Myocyte (in vitro differentiated cells): ENCODE results near the gene UBR3. TPM values are rescaled to one million over a fixed set of nuclear protein-coding genes. Genes with fewer than 3 reads are reported as not detected.
A peak's percentile ranks its signal among the peaks of the same experiment; 100 is the strongest.
"Not testable (repeated sequence)": the region's sequence is repeated elsewhere in the genome, so short reads cannot be mapped to it uniquely, and the experiment has no call there.

Experiments
- DNase-seq: peaks from one replicate; pipeline ENCODE4 v3.0.0-alpha.2; 2012; ENCODE audit warnings: low read depth
- total RNA-seq: library from RNA; depleted of rRNA; stranded (reverse); fragments of >200 nt; gene quantifications from 2 replicates; pipeline ENCODE4 v1.2.3, GENCODE V29; 2014

Gene UBR3
- total RNA-seq, 1 donor from 2014 or later = 59.6 TPM

GRCh38 chr2:169933124-169933711 lies 106.0 kb downstream of the UBR3 start:
- DNase-seq = peak; percentile 34

DNA sequence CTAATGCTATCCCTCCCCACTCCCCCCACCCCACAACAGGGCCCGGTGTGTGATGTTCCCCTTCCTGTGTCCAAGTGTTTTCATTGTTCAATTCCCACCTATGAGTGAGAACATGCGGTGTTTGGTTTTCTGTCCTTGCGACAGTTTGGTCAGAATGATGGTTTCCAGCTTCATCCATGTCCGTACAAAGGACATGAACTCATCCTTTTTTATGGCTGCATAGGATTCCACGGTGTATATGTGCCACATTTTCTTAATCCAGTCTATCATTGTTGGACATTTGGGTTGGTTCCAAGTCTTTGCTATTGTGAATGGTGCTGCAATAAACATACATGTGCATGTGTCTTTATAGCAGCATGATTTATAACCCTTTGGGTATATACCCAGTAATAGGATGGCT lies 109.4 kb downstream of the UBR3 start:
- not testable (repeated sequence) for DNase-seq

- no peak for DNase-seq
Measured at GRCh38 chr2:169945515-169945914, 118.3 kb downstream of the UBR3 start.

DNA sequence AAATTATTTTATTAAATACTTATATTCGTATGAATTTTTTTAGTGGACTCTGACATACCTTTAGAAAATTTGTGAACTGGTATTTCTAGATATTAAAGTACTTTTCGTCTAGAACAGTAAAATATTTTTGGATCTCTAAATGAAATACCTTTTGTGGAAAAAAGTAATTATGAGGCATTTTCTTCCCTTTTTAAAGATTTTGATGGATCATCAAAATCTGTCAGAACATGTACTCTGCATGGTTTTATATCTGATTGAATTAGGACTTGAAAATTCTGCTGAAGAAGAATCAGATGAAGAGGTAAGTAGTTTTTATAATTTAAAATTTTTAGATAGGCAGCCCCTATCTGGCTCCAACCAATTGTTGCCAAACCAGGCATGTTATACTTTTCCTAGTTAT lies 118.8 kb downstream of the UBR3 start:
- no peak for DNase-seq

GRCh38 chr2:169946546-169946945 lies 119.3 kb downstream of the UBR3 start:
- DNase-seq = no peak

- DNase-seq = no peak
Measured at GRCh38 chr2:169955940-169956339, 128.7 kb downstream of the UBR3 start.

DNA sequence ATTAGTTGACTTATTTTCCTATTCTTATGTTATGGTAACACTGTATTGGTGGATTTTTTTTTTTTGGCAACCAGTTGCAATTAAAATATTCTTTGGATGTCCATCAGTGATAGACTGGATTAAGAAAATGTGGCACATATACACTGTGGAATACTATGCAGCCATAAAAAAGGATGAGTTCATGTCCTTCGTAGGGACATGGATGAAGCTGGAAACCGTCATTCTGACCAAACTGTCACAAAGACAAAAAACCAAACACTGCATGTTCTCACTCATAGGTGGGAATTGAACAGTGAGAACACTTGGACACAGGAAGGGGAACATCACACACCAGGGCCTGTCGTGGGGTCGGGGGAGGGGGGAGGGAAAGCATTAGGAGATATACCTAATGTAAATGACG lies 130.0 kb downstream of the UBR3 start:
- DNase-seq = not testable (repeated sequence)

DNA sequence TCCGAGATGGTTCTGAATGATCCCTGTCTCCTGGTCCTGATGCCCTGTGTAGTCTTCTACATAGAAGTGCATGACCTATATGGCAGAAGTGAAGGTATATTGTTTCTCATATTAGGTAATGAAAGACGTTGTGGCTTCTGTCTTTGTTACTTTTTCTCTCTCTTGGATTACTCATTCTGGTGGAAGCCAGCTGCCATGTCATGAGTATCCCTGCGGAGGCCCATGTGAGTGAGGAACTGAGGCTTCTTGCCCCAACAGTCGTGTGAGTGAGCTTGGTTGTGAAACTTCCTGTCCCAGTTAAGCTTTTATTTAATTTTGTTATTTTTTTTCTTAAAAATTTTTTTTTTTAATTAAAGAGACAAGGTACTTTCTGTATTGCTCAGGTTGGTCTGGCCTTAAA lies 134.7 kb downstream of the UBR3 start:
- DNase-seq = peak; percentile 49

DNA sequence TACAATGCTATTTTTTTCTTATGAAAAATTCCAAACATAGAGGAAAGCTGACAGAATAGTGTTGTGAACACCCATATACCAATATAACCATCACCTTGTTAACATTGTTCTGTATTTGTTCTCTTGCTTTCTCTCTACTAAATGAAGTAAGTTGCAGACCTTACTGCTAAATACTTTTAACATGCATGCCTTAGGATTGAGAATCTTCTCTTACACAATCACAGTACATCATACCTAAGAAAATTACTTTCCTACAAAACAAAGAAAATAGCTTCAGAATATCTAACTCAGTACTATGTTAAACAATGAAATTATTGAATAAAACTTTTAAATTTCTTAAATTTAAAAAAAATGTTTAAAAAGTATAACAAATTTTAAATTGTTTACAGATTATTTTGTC lies 136.5 kb downstream of the UBR3 start:
- no peak for DNase-seq

GRCh38 chr2:169964740-169965139 lies 137.5 kb downstream of the UBR3 start:
- DNase-seq = no peak

GRCh38 chr2:169965495-169965894 lies 138.2 kb downstream of the UBR3 start:
- no peak for DNase-seq

DNA sequence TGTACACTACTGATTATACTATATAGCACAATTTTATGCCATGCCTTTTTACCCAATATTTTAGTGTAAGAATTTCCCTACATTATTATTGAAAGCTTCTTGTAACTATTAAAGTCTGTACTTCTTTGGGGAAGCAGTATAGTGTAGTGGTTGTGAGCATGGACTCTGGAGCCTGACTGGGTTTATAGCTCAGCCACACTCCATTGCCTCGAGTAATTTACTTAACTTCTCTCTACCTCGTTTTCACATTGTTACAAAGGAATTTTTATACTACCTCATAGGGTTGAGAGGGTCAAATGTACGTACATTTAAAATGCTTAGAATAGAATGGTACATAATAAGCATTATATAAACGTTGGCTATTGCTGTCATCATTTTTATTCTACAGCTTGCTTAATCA lies 139.2 kb downstream of the UBR3 start:
- no peak for DNase-seq

DNA sequence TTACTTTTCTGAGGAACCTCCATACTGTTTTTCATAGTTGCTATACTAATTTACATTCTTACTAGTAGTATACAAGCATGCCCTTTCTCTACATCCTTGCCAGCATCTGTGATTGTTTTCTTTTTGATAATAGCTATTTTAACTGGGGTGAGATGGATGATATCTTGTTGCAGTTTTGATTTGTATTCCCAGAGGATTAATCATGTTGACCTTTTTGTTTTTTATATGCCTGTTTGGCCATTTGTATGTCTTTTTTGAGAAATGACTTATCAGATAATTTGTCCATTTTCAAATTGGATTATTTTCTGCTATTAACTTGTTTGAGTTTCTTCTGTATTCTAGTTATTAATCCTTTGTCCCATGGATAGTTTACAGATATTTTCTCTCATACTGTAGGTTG lies 141.5 kb downstream of the UBR3 start:
- no peak for DNase-seq

GRCh38 chr2:169975221-169975620 lies 148.0 kb downstream of the UBR3 start:
- no peak for DNase-seq

DNA sequence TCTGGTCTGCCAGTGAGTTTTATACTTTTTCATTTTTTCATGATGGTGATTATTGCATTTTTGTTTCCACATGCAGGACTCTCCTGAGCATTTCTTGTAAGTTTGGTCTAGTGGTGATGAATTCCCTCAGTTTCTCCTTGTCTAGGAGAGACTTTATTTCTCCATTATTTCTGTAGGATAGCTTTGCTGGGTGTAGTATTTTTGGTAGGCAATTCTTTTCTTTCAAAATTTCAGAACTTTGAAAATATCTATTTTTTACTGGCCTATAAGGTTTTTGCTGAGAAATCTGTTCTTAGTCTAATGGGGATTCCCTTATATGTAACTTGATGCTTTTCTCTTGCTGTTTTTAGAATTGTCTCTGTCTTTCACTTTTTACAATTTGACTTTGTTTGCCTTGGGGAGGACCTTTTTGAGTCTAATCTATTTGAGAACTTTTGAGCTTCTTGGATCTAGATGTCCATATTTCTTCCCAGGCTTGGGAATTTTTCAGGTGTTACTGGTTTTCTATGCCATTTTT lies 149.1 kb downstream of the UBR3 start:
- DNase-seq = no peak

- DNase-seq = peak; percentile 68
Measured at GRCh38 chr2:169977530-169977929, 150.3 kb downstream of the UBR3 start.

DNA sequence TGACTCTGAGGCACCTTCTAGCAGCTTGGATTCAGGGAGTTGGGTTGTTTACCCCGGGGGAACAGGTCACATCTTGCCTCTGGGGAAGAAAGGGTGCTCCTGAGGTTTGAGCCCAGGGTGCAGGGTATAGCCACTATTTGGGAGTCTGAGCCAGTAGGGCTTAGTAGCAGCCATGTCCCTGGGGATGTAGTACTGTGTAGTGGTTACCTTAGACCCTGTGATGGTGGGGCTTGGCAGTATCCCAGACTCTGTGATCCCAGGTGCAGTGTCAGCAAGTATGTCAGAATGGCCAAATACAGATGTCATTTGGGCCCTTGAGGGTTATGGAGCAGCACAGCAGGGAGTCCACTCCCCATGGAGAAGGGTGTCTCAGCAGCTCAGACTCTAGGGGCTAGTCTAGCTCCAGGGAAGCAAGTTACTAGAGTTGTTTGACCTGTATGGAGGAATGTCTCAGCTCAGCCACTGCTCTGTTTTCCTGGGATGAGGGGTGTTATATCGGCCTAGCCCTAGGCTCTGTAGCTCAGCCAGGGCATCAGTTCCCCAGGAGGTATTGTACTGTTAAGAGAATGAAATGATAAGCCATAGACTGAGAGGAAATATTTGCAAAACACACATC lies 151.3 kb downstream of the UBR3 start:
- DNase-seq = no peak

DNA sequence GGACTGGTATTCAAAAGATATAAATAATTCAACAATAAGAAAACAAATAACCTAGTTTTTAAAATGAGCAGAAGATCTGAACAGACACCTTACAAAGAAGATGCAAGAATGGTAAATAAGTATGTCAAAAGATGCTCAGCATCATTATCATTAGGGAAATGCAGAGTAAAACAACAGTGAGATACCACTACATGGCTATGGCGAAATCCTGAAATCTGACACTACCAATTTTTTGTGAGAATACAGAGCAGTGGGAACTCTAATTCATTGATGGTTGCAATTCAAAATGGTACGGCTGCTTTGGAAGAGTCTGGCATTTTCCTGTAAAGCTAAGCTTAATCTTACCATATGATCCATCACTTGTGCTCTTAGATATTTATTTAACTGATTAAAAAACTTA lies 151.8 kb downstream of the UBR3 start:
- DNase-seq = no peak

GRCh38 chr2:169980001-169980400 lies 152.7 kb downstream of the UBR3 start:
- DNase-seq = no peak

- DNase-seq = no peak
Measured at GRCh38 chr2:169980643-169981042, 153.4 kb downstream of the UBR3 start.

DNA sequence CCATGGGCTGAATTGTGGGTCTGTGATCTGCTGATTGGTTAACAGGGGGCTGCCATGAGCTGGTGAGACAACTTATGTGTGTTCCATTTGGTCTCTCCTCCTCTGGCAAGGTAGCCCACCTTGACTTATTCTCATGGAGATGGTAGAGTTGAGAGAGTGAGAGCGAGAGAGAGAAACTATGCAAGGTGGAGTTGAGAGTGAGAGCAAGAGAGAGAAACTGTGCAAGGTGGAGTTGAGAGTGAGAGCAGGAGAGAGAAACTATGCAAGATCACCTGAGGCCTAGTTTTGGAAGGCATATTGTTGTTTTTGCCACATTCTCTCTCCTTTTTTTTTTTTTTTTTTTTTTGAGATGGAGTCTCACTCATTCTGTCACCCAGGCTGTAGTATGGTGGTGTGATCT lies 155.7 kb downstream of the UBR3 start:
- DNase-seq = no peak

GRCh38 chr2:169983506-169983905 lies 156.3 kb downstream of the UBR3 start:
- no peak for DNase-seq

DNA sequence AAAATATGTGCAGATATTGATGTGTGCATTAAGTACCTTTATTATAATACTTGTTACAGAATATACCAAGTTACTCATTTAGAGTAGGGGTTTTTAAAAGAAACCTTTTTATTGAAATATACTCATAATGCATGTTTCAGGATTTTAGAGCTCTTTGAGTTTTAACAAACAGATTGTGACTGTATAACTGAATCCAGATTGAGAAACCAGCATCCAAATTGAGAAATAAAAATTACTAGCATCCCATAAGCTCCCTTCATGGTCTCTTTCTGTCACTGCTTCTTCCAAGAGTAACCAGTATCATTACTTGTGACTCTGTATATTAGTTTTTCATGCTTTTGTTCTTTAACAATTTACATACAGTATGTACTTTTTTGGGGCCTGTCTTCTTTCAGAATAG lies 156.9 kb downstream of the UBR3 start:
- DNase-seq = no peak
